Mammary epithelial cell (primary cell): ENCODE data around the gene THOC6.

ENCODE experiments used
- CTCF ChIP-seq, 2 donors: IDR thresholded peaks in 1 of 2; conservative IDR thresholded peaks in 1 of 2; 2 replicates each; pipeline ENCODE4 v1.5.1; 2011 to 2012; ENCODE audit warnings: inconsistent platforms in 2 of 2, low read length in 2 of 2, mild to moderate bottlenecking in 2 of 2, control low read depth in 1 of 2, low read depth in 1 of 2; ENCODE audit not compliant: insufficient read depth in 1 of 2; ENCODE audit errors: extremely low read depth in 1 of 2
- EZH2 ChIP-seq: IDR thresholded peaks from 2 replicates; pipeline ENCODE4 v1.6.1; 2012; ENCODE audit warnings: low read length, inconsistent platforms, borderline replicate concordance

GRCh38 chr16:3022684-3023414 lies 986 bp upstream of the THOC6 start:
- no peak for TF ChIP-seq CTCF (conservative IDR thresholded peaks at IDR 0.05 in 1 of 2, IDR thresholded peaks at IDR 0.05 in 1 of 2; ENCODE audit: extremely low read depth in 1 of 2, insufficient read depth in 1 of 2, low read depth in 1 of 2, low read length in 2 of 2)
- TF ChIP-seq EZH2 = no peak
